ENCODE data around the gene MYRIP.
"Not testable (repeated sequence)": the region's sequence is repeated elsewhere in the genome, so short reads cannot be mapped to it uniquely, and the experiment has no call there.

Gene MYRIP

GRCh38 chr3:39808467-39809180 is 785 bp upstream of the MYRIP start:
- DNase-seq = no peak

- DNase-seq = no peak
Measured at GRCh38 chr3:39809995-39810595, 686 bp downstream of the MYRIP start.

- no peak for DNase-seq
Measured at GRCh38 chr3:39810647-39811161, 1.3 kb downstream of the MYRIP start.

GRCh38 chr3:39811561-39811960 is 2.2 kb downstream of the MYRIP start:
- DNase-seq = no peak

- no peak for DNase-seq
Measured at GRCh38 chr3:39812537-39812936, 3.1 kb downstream of the MYRIP start.

- no peak for DNase-seq
Measured at GRCh38 chr3:39814007-39814406, 4.6 kb downstream of the MYRIP start.

- DNase-seq = no peak
Measured at GRCh38 chr3:39819899-39820298, 10.5 kb downstream of the MYRIP start.

- DNase-seq = not testable (repeated sequence)
Measured at GRCh38 chr3:39833764-39834163, 24.4 kb downstream of the MYRIP start.

GRCh38 chr3:39839484-39839883 is 30.1 kb downstream of the MYRIP start:
- DNase-seq = no peak

GRCh38 chr3:39843440-39843839 is 34.0 kb downstream of the MYRIP start:
- DNase-seq = no peak

- DNase-seq = no peak
Measured at GRCh38 chr3:39848365-39848764, 39.0 kb downstream of the MYRIP start.

GRCh38 chr3:39849992-39850715 is 40.7 kb downstream of the MYRIP start:
- DNase-seq = peak; percentile 5

- no peak for DNase-seq
Measured at GRCh38 chr3:39850716-39851032, 41.3 kb downstream of the MYRIP start.

- DNase-seq = no peak
Measured at GRCh38 chr3:39855517-39855916, 46.1 kb downstream of the MYRIP start.

GRCh38 chr3:39869890-39870289 is 60.5 kb downstream of the MYRIP start:
- no peak for DNase-seq

- no peak for DNase-seq
Measured at GRCh38 chr3:39870706-39871105, 61.3 kb downstream of the MYRIP start.

- DNase-seq = no peak
Measured at GRCh38 chr3:39879581-39879980, 70.2 kb downstream of the MYRIP start.

- DNase-seq = no peak
Measured at GRCh38 chr3:39882111-39882510, 72.7 kb downstream of the MYRIP start.

- DNase-seq = no peak
Measured at GRCh38 chr3:39892068-39892467, 82.7 kb downstream of the MYRIP start.

- DNase-seq = no peak
Measured at GRCh38 chr3:39896184-39896583, 86.8 kb downstream of the MYRIP start.

GRCh38 chr3:39900462-39901002 is 91.1 kb downstream of the MYRIP start:
- DNase-seq = no peak

- DNase-seq = no peak
Measured at GRCh38 chr3:39903253-39903652, 93.8 kb downstream of the MYRIP start.

GRCh38 chr3:39905788-39906187 is 96.4 kb downstream of the MYRIP start:
- DNase-seq = no peak

GRCh38 chr3:39907981-39908380 is 98.6 kb downstream of the MYRIP start:
- DNase-seq = no peak

Data from SHP77 treated with DMSO at 0.1 percent for 48 hours (cell line).